Parathyroid adenoma (tissue), 2 donors: ENCODE measurements around the gene FLT1.

Source experiments
- H2AFZ ChIP-seq: fragments of 300-600 bp; sonication (generic); one replicate; pipeline ENCODE4 v1.7.0; 2017; ENCODE audit warnings: antibody characterized with exemption, mild to moderate bottlenecking
- H3K27ac ChIP-seq: fragments of 300-600 bp; sonication (generic); one replicate; pipeline ENCODE4 v1.7.0; 2017
- H3K27me3 ChIP-seq: fragments of 300-600 bp; sonication (generic); one replicate; pipeline ENCODE4 v1.7.0; 2017; ENCODE audit warnings: low read length; ENCODE audit not compliant: control insufficient read depth, insufficient read depth
- H3K36me3 ChIP-seq: fragments of 300-600 bp; sonication (generic); one replicate; pipeline ENCODE4 v1.7.0; 2017; ENCODE audit warnings: low read length; ENCODE audit not compliant: control insufficient read depth, insufficient read depth
- H3K4me1 ChIP-seq: fragments of 300-600 bp; sonication (generic); one replicate; pipeline ENCODE4 v1.7.0; 2017; ENCODE audit warnings: control low read depth
- H3K4me2 ChIP-seq: fragments of 300-600 bp; sonication (generic); one replicate; pipeline ENCODE4 v1.7.0; 2017; ENCODE audit warnings: low read length
- H3K4me3 ChIP-seq: fragments of 300-600 bp; sonication (generic); one replicate; pipeline ENCODE4 v1.7.0; 2017; ENCODE audit warnings: low read depth, low read length
- H3K79me2 ChIP-seq: fragments of 300-600 bp; sonication (generic); one replicate; pipeline ENCODE4 v1.7.0; 2017; ENCODE audit warnings: control low read depth
- H3K9ac ChIP-seq: fragments of 300-600 bp; sonication (generic); one replicate; pipeline ENCODE4 v1.7.0; 2017; ENCODE audit warnings: mild to moderate bottlenecking
- H3K9me3 ChIP-seq: fragments of 300-600 bp; sonication (generic); one replicate; pipeline ENCODE4 v1.7.0; 2017; ENCODE audit warnings: low read length; ENCODE audit not compliant: control insufficient read depth
- CTCF ChIP-seq: fragments of 300-600 bp; sonication (generic); IDR thresholded peaks from one replicate; pipeline ENCODE4 v1.7.0; 2017; ENCODE audit warnings: antibody characterized with exemption, mild to moderate bottlenecking
- donor health status: primary hyperparathyroidism.

Gene FLT1

DNA sequence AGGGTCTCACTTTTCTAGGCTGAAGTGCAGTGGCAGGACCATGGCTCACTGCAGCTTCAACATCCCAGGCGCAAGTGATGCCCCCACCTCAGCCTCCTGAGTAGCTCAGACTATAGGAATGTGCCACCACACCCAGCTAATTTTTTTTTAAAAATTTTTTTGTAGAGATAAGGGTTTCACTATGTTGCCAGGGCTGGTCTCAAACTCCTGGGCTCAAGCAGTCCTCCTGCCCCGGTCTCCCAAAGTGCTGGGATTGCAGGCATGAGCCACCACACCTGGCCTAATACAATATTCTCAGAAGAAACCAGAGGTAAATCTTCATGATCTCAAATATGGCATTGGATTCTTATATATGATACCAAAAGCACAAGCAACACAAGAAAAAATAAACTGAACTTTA is 47.7 kb downstream of the FLT1 start:
- Histone ChIP-seq H3K36me3 (no peaks in the 10 kb centered on the region), H3K27me3 (no peaks in the 10 kb centered on the region), H3K9ac (no peak overlapping the region), H3K27ac (no peak overlapping the region), H2AFZ (no peak overlapping the region), H3K4me1 (peaks cover 5% of the 10 kb centered on the region), H3K79me2 (no peaks in the 10 kb centered on the region), H3K4me3 (no peak overlapping the region), H3K9me3 (no peaks in the 10 kb centered on the region), H3K4me2 (no peak overlapping the region)
- TF ChIP-seq CTCF, result no peak

DNA sequence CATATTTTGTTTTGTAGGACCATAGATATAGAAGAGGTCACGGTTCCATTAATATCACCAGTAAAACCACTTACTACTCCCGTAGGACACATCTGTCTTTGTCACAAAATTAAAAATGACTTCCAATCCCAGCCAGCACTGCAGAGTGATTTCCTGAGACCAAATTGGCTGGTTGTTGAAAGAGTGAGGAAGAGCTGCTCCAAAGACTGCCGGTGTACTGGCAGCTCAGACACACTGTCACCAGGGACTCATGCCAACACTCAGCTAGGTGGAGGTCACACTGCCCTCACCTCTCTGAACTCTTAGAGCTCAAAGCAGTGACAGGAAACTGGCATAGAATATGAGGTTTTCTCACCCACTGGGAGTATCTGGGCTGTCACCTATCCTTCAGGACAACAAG is 52.1 kb downstream of the FLT1 start:
- Histone ChIP-seq H3K9me3 (no peaks in the 10 kb centered on the region), H3K27ac (no peak overlapping the region), H3K9ac (no peak overlapping the region)

GRCh38 chr13:28441529-28441928 is 53.4 kb downstream of the FLT1 start:
- no peaks in the 10 kb centered on the region for H3K4me1 ChIP-seq
- H3K27ac ChIP-seq, result no peak overlapping the region
- no peak overlapping the region for H2AFZ ChIP-seq
- no peaks in the 10 kb centered on the region for H3K9me3 ChIP-seq
- no peak for TF ChIP-seq CTCF
- H3K27me3 ChIP-seq, result no peaks in the 10 kb centered on the region
- no peaks in the 10 kb centered on the region for H3K79me2 ChIP-seq
- H3K4me3 ChIP-seq, result no peak overlapping the region
- H3K9ac ChIP-seq, result no peak overlapping the region
- H3K4me2 ChIP-seq, result no peak overlapping the region
- H3K36me3 ChIP-seq, result no peaks in the 10 kb centered on the region

More for the DNA sequence above, 52.1 kb downstream of the FLT1 start:
- Histone ChIP-seq H3K36me3 (no peaks in the 10 kb centered on the region), H3K4me1 (no peaks in the 10 kb centered on the region), H3K4me3 (no peak overlapping the region), H2AFZ (no peak overlapping the region), H3K27me3 (no peaks in the 10 kb centered on the region), H3K79me2 (no peaks in the 10 kb centered on the region), H3K4me2 (no peak overlapping the region)
- TF ChIP-seq CTCF, result no peak

DNA sequence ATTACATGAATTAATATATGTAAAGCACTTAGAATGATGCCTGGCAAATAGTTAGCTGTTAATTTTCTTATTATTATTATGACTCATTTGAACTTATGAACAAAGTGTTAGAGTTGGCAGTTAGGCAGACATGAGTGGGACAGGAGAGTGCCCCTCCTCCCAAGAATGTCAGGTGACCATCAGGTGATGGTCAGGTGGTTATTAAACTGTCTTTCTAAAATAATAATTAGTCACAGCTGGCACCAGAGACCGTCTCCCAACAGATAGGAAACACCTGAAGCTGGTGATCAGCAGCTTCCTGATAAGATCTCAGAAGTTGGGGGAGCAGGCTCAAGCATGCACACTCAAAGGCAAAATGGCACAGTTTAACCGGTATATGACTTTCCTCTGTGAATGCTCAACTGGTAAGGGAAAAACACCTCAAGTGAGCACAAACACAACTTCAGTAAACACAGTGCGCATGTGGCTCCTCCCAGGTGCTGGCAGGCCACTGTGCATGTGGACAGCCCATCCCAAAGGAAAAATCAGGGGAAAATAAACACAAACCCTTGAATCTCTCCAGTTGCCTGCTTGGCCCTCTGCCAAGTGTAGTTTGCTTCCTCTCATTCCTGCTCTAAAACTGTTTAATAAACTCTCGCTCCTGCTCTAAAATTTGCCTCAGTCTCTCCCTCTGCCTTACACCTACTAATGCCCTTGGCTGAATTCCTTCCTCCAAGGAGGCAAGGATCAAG is 54.0 kb downstream of the FLT1 start:
- no peaks in the 10 kb centered on the region for H3K36me3 ChIP-seq
- no peak overlapping the region for H3K27ac ChIP-seq
- H3K9ac ChIP-seq, result no peak overlapping the region
- no peak overlapping the region for H3K4me2 ChIP-seq
- H3K4me1 ChIP-seq, result no peaks in the 10 kb centered on the region
- H3K4me3 ChIP-seq, result no peak overlapping the region
- no peaks in the 10 kb centered on the region for H3K27me3 ChIP-seq
- H3K9me3 ChIP-seq, result no peaks in the 10 kb centered on the region
- TF ChIP-seq CTCF, result no peak
- H2AFZ ChIP-seq, result no peak overlapping the region
- no peaks in the 10 kb centered on the region for H3K79me2 ChIP-seq
